PC-9 (cell line): ENCODE measurements around the gene APBA2.

ENCODE experiments used
- CTCF ChIP-seq: fragments of 200-600 bp; sonication (generic); conservative IDR thresholded peaks from 2 replicates; pipeline ENCODE4 v1.6.1; 2017; ENCODE audit warnings: mixed run types, antibody characterized with exemption, mild to moderate bottlenecking, moderate library complexity
- EZH2 ChIP-seq: fragments of 200-600 bp; sonication (generic); IDR thresholded peaks from 2 replicates; pipeline ENCODE4 v1.8.0; 2017; ENCODE audit warnings: antibody characterized with exemption, low read depth

GRCh38 chr15:29062179-29062591 lies 176.4 kb downstream of the APBA2 start:
- TF ChIP-seq CTCF, result no peak
- TF ChIP-seq EZH2, result no peak
